HL-60 (cell line): Measurements from ENCODE around the gene UBASH3A.
A peak's percentile ranks its signal among the peaks of the same experiment; 100 is the strongest.
"Not testable (repeated sequence)": the region's sequence is repeated elsewhere in the genome, so short reads cannot be mapped to it uniquely, and the experiment has no call there.

Experiments
- DNase-seq, 2 experiments: peaks; one replicate each; pipeline ENCODE4 v3.0.0-alpha.2; 2010 to 2020; ENCODE audit warnings: low read depth in 1 of 2, low spot score in 1 of 2
- H3K27ac ChIP-seq: fragments of 250-450 bp; sonication (Bioruptor Pico); replicated peaks from 2 replicates; pipeline ENCODE4 v1.5.1; 2020; ENCODE audit warnings: mild to moderate bottlenecking, moderate library complexity
- H3K27me3 ChIP-seq: fragments of 250-450 bp; sonication (Bioruptor Pico); 2 replicates; pipeline ENCODE4 v1.5.1; 2021; ENCODE audit warnings: mild to moderate bottlenecking, moderate library complexity; ENCODE audit not compliant: insufficient read depth, poor library complexity, severe bottlenecking
- H3K4me3 ChIP-seq: replicated peaks from 2 replicates; pipeline ENCODE4 v1.5.1; 2011; ENCODE audit warnings: mild to moderate bottlenecking, control low read depth, low read length; ENCODE audit not compliant: insufficient read depth
- CTCF ChIP-seq: IDR thresholded peaks from one replicate; pipeline ENCODE4 v1.5.1; 2011; ENCODE audit warnings: low read length, control low read depth, inconsistent platforms; ENCODE audit not compliant: insufficient read depth
- GABPA ChIP-seq: IDR thresholded peaks from 2 replicates; pipeline ENCODE4 v1.6.1; 2012; ENCODE audit warnings: low read depth
- POLR2AphosphoS5 ChIP-seq: IDR thresholded peaks from 2 replicates; pipeline ENCODE4 v1.6.1; 2012; ENCODE audit warnings: low read depth
- REST ChIP-seq: IDR thresholded peaks from 2 replicates; pipeline ENCODE4 v1.6.1; 2012; ENCODE audit warnings: low read depth; ENCODE audit not compliant: insufficient replicate concordance
- SPI1 ChIP-seq: IDR thresholded peaks from 2 replicates; pipeline ENCODE4 v1.6.1; 2012; ENCODE audit warnings: low read depth, mild to moderate bottlenecking, borderline replicate concordance

UBASH3A gene

GRCh38 chr21:42467140-42467983 is 63.7 kb downstream of the UBASH3A start:
- peak in 1 of 2 experiments; percentile 67 for DNase-seq
- TF ChIP-seq REST, result no peak
- peak; percentile 9 for TF ChIP-seq CTCF
- TF ChIP-seq SPI1, result no peak
- TF ChIP-seq GABPA, result no peak
- TF ChIP-seq POLR2AphosphoS5, result peak; percentile 20; the same call in 1 of the 2 replicates
- Histone ChIP-seq H3K4me3 (no peak overlapping the region), H3K27me3 (peaks cover 2% of the 10 kb centered on the region), H3K27ac (no peak overlapping the region)

DNA sequence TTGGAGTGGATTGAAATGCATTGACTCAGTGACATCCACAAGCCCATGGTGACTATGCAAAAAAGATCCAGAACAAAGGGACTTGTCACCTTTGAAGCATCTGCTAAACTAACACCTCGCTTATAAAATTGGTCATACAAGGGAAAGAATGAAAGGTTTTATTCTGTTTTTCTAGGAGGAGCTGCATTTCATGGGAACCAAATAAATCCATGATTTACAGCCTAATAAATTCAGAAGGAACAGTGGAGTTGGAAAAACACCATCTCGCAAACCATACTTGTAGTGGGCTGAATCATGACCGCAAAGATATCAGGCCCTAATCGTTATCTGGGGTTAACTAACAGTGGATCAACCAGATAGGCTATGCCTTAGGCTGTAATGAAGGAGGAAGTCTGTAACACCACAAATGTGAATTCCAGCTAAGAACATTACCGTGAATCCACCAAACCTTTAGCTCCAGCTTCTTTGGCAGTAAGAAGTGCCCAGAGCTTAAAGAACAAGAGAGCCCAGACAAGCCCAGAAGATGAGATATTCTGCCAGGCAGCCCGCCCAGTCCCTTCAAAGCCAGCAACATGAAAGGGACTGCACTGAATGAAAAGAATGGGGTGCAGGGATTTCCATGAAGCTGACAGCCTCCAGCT is 64.9 kb downstream of the UBASH3A start:
- peaks cover 2% of the 10 kb centered on the region for H3K27me3 ChIP-seq
- TF ChIP-seq REST (no peak), CTCF (no peak), POLR2AphosphoS5 (no peak), GABPA (no peak), SPI1 (no peak)
- no peak for DNase-seq
- no peak overlapping the region for H3K4me3 ChIP-seq
- H3K27ac ChIP-seq, result no peak overlapping the region

DNA sequence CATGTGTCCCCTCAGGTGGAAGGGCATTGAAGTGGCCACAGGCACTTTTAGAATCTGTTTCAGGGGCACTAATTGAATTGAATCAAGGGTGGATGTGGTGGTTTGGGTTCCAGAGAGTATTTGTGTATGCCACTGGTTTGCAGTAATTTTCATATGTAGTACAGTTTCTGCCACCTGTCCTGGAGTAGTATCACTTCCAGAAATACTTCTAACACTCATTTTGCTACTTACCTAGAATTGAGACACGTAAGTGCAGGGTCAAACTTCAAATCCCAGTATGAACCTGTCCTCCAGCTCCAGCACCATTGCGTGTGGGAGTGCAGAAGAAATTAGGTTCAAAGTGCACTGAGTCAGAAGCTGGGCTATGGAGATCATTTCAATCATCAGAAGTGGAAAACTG is 65.6 kb downstream of the UBASH3A start:
- Histone ChIP-seq H3K27ac (no peak overlapping the region), H3K4me3 (no peak overlapping the region), H3K27me3 (peaks cover 2% of the 10 kb centered on the region)
- no peak for TF ChIP-seq CTCF
- TF ChIP-seq POLR2AphosphoS5, result no peak
- TF ChIP-seq GABPA, result no peak
- TF ChIP-seq REST, result no peak
- no peak for TF ChIP-seq SPI1
- no peak for DNase-seq

DNA sequence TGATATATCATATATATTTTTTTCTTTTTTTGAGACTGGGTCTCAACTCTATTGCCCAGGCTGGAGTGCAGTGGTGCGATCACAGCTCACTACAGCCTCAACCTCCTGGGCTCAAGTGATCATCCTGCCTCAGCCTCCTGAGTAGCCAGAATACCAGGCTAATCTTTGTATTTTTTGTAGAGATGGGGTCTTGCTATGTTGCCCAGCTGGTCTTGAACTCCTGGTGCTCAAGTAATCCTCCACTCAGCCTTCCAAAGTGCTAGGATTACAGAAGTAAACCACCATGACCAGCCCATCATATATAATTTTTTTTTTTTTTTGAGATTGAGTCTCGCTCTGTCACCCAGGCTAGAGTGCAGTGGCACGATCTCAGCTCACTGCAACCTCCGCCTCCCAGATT is 66.0 kb downstream of the UBASH3A start:
- not testable (repeated sequence) for H3K27me3 ChIP-seq, H3K27ac ChIP-seq, DNase-seq, H3K4me3 ChIP-seq
